ENCODE data around the gene TTLL9. TPM values are rescaled to one million over a fixed set of nuclear protein-coding genes. Genes with fewer than 3 reads are reported as not detected.
"Not testable (repeated sequence)": the region's sequence is repeated elsewhere in the genome, so short reads cannot be mapped to it uniquely, and the experiment has no call there.

Gene TTLL9
- total RNA-seq, 1 donor from 2014 or later: 0.60 TPM

GRCh38 chr20:31918466-31919105 is 48.2 kb downstream of the TTLL9 start:
- TF ChIP-seq, protein P1, sequence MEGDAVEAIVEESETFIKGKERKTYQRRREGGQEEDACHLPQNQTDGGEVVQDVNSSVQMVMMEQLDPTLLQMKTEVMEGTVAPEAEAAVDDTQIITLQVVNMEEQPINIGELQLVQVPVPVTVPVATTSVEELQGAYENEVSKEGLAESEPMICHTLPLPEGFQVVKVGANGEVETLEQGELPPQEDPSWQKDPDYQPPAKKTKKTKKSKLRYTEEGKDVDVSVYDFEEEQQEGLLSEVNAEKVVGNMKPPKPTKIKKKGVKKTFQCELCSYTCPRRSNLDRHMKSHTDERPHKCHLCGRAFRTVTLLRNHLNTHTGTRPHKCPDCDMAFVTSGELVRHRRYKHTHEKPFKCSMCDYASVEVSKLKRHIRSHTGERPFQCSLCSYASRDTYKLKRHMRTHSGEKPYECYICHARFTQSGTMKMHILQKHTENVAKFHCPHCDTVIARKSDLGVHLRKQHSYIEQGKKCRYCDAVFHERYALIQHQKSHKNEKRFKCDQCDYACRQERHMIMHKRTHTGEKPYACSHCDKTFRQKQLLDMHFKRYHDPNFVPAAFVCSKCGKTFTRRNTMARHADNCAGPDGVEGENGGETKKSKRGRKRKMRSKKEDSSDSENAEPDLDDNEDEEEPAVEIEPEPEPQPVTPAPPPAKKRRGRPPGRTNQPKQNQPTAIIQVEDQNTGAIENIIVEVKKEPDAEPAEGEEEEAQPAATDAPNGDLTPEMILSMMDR (IDR thresholded peaks at IDR 0.05): no peak
- ATAC-seq (ENCODE audit: low read depth) (no peak), DNase-seq (no peak)
- intact Hi-C loops (cut with micrococcal nuclease): no loop called here
- Mint-ChIP-seq H3K9me3 (peaks cover 2% of the 10 kb centered on the region), H3K27me3 (peaks cover 3% of the 10 kb centered on the region), H3K27ac (no peak overlapping the region), H3K4me1 (peaks cover 11% of the 10 kb centered on the region), H3K4me3 (no peak overlapping the region), H3K36me3 (ENCODE audit: low read depth) (no peaks in the 10 kb centered on the region)
- ChIA-PET POLR2A (no interaction called here), CTCF (interaction anchor here (0.7 kb wide), 1 partner anchor 66 kb away, joined by 4 read pairs; no protein-coding TSS in a partner anchor)

- Mint-ChIP-seq H3K27ac (no peak overlapping the region), H3K9me3 (peaks cover 2% of the 10 kb centered on the region), H3K4me3 (no peak overlapping the region), H3K27me3 (peaks cover 9% of the 10 kb centered on the region), H3K4me1 (peaks cover 18% of the 10 kb centered on the region), H3K36me3 (ENCODE audit: low read depth) (no peaks in the 10 kb centered on the region)
- POLR2A ChIA-PET: no interaction called here
- intact Hi-C loops (cut with micrococcal nuclease): no loop called here
- DNase-seq (no peak), ATAC-seq (ENCODE audit: low read depth) (no peak)
- CTCF ChIA-PET: no interaction called here
- TF ChIP-seq, protein P1 (IDR thresholded peaks at IDR 0.05): no peak
Measured at GRCh38 chr20:31919410-31920155, 49.1 kb downstream of the TTLL9 start.

DNA sequence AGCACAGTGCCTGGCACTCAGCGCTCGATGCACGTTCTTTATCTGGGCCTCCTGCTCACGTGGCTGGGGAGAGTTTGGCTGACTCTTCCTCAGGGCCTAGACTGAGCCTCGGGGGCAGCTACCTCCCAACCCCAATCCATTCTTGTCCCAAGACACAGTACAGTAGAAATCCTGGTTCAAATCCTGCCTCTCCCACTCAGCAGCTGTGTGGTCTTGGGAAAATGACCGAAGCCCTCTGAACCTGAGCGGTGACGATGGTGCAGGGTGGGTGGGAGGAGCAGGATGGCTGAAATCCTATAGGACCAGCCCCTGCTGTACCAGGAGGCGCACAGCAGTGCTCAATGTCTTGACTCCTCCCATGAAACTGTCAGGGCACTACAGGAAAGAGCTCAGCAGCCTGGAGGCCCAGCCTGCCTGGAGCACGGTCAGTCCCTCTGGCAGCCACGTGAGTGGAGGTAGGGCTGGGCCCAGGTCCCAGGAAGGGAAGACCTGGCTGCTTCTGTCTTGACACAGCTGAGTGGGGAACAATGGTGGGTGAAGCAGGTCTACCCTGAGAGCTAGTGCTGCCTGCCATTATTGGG is 49.9 kb downstream of the TTLL9 start:
- peaks cover 18% of the 10 kb centered on the region for H3K4me1 Mint-ChIP-seq
- no peak overlapping the region for H3K4me3 Mint-ChIP-seq
- no peak overlapping the region for H3K27ac Mint-ChIP-seq
- CTCF ChIA-PET: no interaction called here
- POLR2A ChIA-PET: no interaction called here
- intact Hi-C loops (cut with micrococcal nuclease): no loop called here
- H3K36me3 Mint-ChIP-seq (ENCODE audit: low read depth): no peaks in the 10 kb centered on the region
- peaks cover 2% of the 10 kb centered on the region for H3K9me3 Mint-ChIP-seq
- ATAC-seq (ENCODE audit: low read depth) (no peak), DNase-seq (no peak)
- peaks cover 9% of the 10 kb centered on the region for H3K27me3 Mint-ChIP-seq
- TF ChIP-seq, protein P1 (IDR thresholded peaks at IDR 0.05): no peak

DNA sequence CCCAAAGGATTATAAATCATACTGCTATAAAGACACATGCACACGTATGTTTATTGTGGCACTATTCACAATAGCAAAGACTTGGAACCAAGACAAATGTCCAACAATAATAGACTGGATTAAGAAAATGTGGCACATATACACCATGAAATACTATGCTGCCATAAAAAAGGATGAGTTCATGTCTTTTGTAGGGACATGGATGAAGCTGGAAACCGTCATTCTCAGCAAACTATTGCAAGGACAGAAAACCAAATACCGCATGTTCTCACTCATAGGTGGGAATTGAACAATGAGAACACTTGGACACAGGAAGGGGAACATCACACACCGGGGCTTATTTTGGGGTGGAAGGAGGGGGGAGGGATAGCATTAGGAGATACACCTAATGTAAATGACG is 51.0 kb downstream of the TTLL9 start:
- DNase-seq; ATAC-seq (ENCODE audit: low read depth); H3K36me3 Mint-ChIP-seq (ENCODE audit: low read depth); CTCF ChIA-PET; H3K4me3 Mint-ChIP-seq; H3K9me3 Mint-ChIP-seq; POLR2A ChIA-PET; intact Hi-C loops (cut with micrococcal nuclease); H3K27ac Mint-ChIP-seq: not testable (repeated sequence)
- Mint-ChIP-seq H3K4me1 (peaks cover 18% of the 10 kb centered on the region), H3K27me3 (peaks cover 13% of the 10 kb centered on the region)

- Mint-ChIP-seq H3K36me3 (ENCODE audit: low read depth) (no peaks in the 10 kb centered on the region), H3K4me1 (peaks cover 18% of the 10 kb centered on the region), H3K4me3 (no peak overlapping the region), H3K27me3 (peaks cover 13% of the 10 kb centered on the region), H3K9me3 (no peaks in the 10 kb centered on the region), H3K27ac (no peak overlapping the region)
- no peak for ATAC-seq (ENCODE audit: low read depth)
- TF ChIP-seq, protein P1 (IDR thresholded peaks at IDR 0.05): no peak
- no peak for DNase-seq
- POLR2A ChIA-PET: no interaction called here
- CTCF ChIA-PET: no interaction called here
- intact Hi-C loops (cut with micrococcal nuclease): no loop called here
Measured at GRCh38 chr20:31922181-31922580, 51.7 kb downstream of the TTLL9 start.
